Body of pancreas (tissue), 4 donors: ENCODE measurements around the gene GALNT9. TPM values are rescaled to one million over a fixed set of nuclear protein-coding genes. Genes with fewer than 3 reads are reported as not detected.

Source experiments
- ATAC-seq: fragments of 150-250 bp; one replicate; pipeline ENCODE4 v1.9.1; 2016
- DNase-seq, 4 donors: peaks; one replicate each; pipeline ENCODE4 v3.0.0-alpha.2; 2019
- H3K27ac ChIP-seq, 4 donors: fragments of 200-600 bp; sonication (generic); 1 replicate in 3 of 4; 2 replicates in 1 of 4; pipeline versions ENCODE4 v1.5.1 to v1.6.1; 2016 to 2019; ENCODE audit warnings: mild to moderate bottlenecking in 1 of 4, mixed read lengths in 1 of 4, moderate library complexity in 1 of 4
- H3K27me3 ChIP-seq, 2 donors: fragments of 200-600 bp; sonication (generic); one replicate each; pipeline ENCODE4 v1.6.0; 2016; ENCODE audit warnings: mild to moderate bottlenecking in 1 of 2
- H3K36me3 ChIP-seq, 2 donors: fragments of 200-600 bp; sonication (generic); replicated peaks in 1 of 2; 2 replicates each; pipeline ENCODE4 v1.5.1; 2016; ENCODE audit warnings: low read depth in 2 of 2; ENCODE audit not compliant: insufficient read depth in 1 of 2
- H3K4me1 ChIP-seq: fragments of 200-600 bp; sonication (generic); one replicate; pipeline ENCODE4 v1.6.0; 2016
- H3K4me3 ChIP-seq, 2 donors: fragments of 200-600 bp; sonication (generic); 1 replicate in 1 of 2; 2 replicates in 1 of 2; pipeline ENCODE4 v1.5.1; 2016 to 2019
- H3K9me3 ChIP-seq, 3 donors: fragments of 200-600 bp; sonication (generic); 1 replicate in 2 of 3; 2 replicates in 1 of 3; pipeline ENCODE4 v1.5.1; 2016
- CTCF ChIP-seq, 7 experiments: fragments of 450-650 bp in 4 of 7; fragments of 200-600 bp in 3 of 7; sonication (generic) in 3 of 7; IDR thresholded peaks; one replicate each; pipeline ENCODE4 v1.5.1; 2016 to 2019; ENCODE audit warnings: antibody characterized with exemption in 7 of 7
- POLR2A ChIP-seq, 3 donors: fragments of 450-650 bp; IDR thresholded peaks; one replicate each; pipeline ENCODE4 v1.6.1; 2016; ENCODE audit warnings: antibody characterized with exemption in 3 of 3, mild to moderate bottlenecking in 2 of 3
- WGBS, 2 donors: methylation state at CpG; one replicate each; pipeline ENCODE4 v1.1.5; 2017; 5-methylcytosine and 5-hydroxymethylcytosine counted together
- intact Hi-C: fragments of 100-400 bp; cut with DNase I; formaldehyde crosslinking; loops from one replicate; pipeline ENCODE4 v1.15.1; 2023
- total RNA-seq, 2 donors: library from RNA; depleted of rRNA; stranded (reverse); fragments of >200 nt; gene quantifications; one replicate each; pipeline ENCODE4 v1.1.0, GENCODE V29; 2016

Gene GALNT9
- total RNA-seq, 2 donors from 2014 or later = not detected

GRCh38 chr12:132237772-132238487 lies 91.5 kb downstream of the GALNT9 start:
- 70 to 88% methylated on average over 14 to 33 of the region's 33 CpGs for WGBS, 2 donors
- Histone ChIP-seq H3K36me3 (no peaks in the 10 kb centered on the region), H3K4me3 (no peak overlapping the region), H3K27me3 (no peaks in the 10 kb centered on the region), H3K9me3 (no peaks in the 10 kb centered on the region), H3K27ac (no peak overlapping the region), H3K4me1 (no peaks in the 10 kb centered on the region)
- ATAC-seq (no peak), DNase-seq (no peak)
- TF ChIP-seq CTCF (IDR thresholded peaks at IDR 0.05) (no peak), POLR2A (IDR thresholded peaks at IDR 0.05) (no peak)
- intact Hi-C loops = no loop called here

- H3K27me3 ChIP-seq = no peaks in the 10 kb centered on the region
- H3K27ac ChIP-seq = no peak overlapping the region
- ATAC-seq = no peak
- no peak overlapping the region for H3K4me3 ChIP-seq
- no peaks in the 10 kb centered on the region for H3K4me1 ChIP-seq
- intact Hi-C loops = no loop called here
- H3K9me3 ChIP-seq = no peaks in the 10 kb centered on the region
- H3K36me3 ChIP-seq = no peaks in the 10 kb centered on the region
- 74 to 77% methylated on average over 13 to 14 of the region's 14 CpGs for WGBS, 2 donors
- TF ChIP-seq POLR2A (IDR thresholded peaks at IDR 0.05) = no peak
- TF ChIP-seq CTCF (IDR thresholded peaks at IDR 0.05) = no peak
- DNase-seq = no peak
These were observed 92.2 kb downstream of the GALNT9 start for GRCh38 chr12:132236930-132237771.

- WGBS, 2 donors = 71 to 83% methylated on average over 19 to 28 of the region's 31 CpGs
- H3K27ac ChIP-seq = no peak overlapping the region
- H3K9me3 ChIP-seq = no peaks in the 10 kb centered on the region
- no peaks in the 10 kb centered on the region for H3K36me3 ChIP-seq
- H3K4me3 ChIP-seq = no peak overlapping the region
- DNase-seq (no peak), ATAC-seq (no peak)
- intact Hi-C loops = no loop called here
- TF ChIP-seq CTCF (IDR thresholded peaks at IDR 0.05) (no peak), POLR2A (IDR thresholded peaks at IDR 0.05) (no peak)
- H3K27me3 ChIP-seq = no peaks in the 10 kb centered on the region
- H3K4me1 ChIP-seq = no peaks in the 10 kb centered on the region
These were observed 93.1 kb downstream of the GALNT9 start for GRCh38 chr12:132236129-132236929.

- no peaks in the 10 kb centered on the region for H3K4me1 ChIP-seq
- H3K4me3 ChIP-seq = no peak overlapping the region
- no peaks in the 10 kb centered on the region for H3K27me3 ChIP-seq
- H3K27ac ChIP-seq = no peak overlapping the region
- DNase-seq = no peak
- H3K36me3 ChIP-seq = no peaks in the 10 kb centered on the region
- no peaks in the 10 kb centered on the region for H3K9me3 ChIP-seq
- TF ChIP-seq CTCF (IDR thresholded peaks at IDR 0.05) = no peak
- TF ChIP-seq POLR2A (IDR thresholded peaks at IDR 0.05) = no peak
- 81 to 84% methylated on average over 9 to 15 of the region's 25 CpGs for WGBS, 2 donors
- intact Hi-C loops = no loop called here
- no peak for ATAC-seq
These were observed 94.1 kb downstream of the GALNT9 start for GRCh38 chr12:132235116-132235820.
